ENCODE data around the gene NMNAT3.

DNA sequence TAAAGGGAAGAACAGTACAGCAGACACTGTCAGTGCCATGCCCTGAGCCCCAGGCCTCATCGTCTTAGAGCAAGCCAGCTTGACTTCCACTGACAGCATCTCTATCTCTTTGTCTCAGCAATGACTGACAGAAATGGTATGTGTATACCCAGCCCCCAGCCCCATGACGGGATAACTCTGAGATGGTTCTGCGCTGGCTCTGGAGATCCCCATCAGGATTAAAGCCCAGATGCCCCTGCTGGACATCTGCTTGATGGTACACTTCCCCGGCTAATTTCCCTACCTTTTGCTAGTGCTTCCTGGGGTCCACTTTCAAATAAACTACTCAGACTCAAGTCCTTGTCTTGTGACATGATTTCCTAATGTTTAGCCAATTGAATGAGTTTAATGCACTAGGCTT is 7.6 kb downstream of the NMNAT3 start:
- TF ChIP-seq POLR2A (IDR thresholded peaks at IDR 0.05) (no peak), CTCF (IDR thresholded peaks at IDR 0.05) (no peak), POLR2AphosphoS5 (IDR thresholded peaks at IDR 0.05) (no peak)
